GM23248 (cell line): ENCODE measurements around the gene DNAH8. TPM values are rescaled to one million over a fixed set of nuclear protein-coding genes. Genes with fewer than 3 reads are reported as not detected.

ENCODE experiments used
- DNase-seq: peaks from one replicate; pipeline ENCODE4 v3.0.0-alpha.2; 2015
- H2AFZ ChIP-seq: fragments of 200-600 bp; sonication (generic); 2 replicates; pipeline ENCODE4 v1.6.1; 2016; ENCODE audit warnings: antibody characterized with exemption
- H3F3A ChIP-seq: fragments of 200-600 bp; sonication (generic); 2 replicates; pipeline ENCODE4 v1.6.1; 2016; ENCODE audit warnings: mild to moderate bottlenecking, antibody characterized with exemption, mixed run types; ENCODE audit not compliant: insufficient read depth
- H3K27ac ChIP-seq: fragments of 200-600 bp; sonication (generic); 2 replicates; pipeline ENCODE4 v1.5.1; 2016; ENCODE audit warnings: mild to moderate bottlenecking
- H3K27me3 ChIP-seq: fragments of 200-600 bp; sonication (generic); replicated peaks from 2 replicates; pipeline ENCODE4 v1.6.1; 2016; ENCODE audit warnings: mild to moderate bottlenecking; ENCODE audit not compliant: insufficient read depth
- H3K36me3 ChIP-seq: fragments of 200-600 bp; sonication (generic); 2 replicates; pipeline ENCODE4 v1.6.1; 2016; ENCODE audit warnings: low read depth, mild to moderate bottlenecking
- H3K4me1 ChIP-seq: fragments of 200-600 bp; sonication (generic); 2 replicates; pipeline ENCODE4 v1.6.1; 2016; ENCODE audit warnings: mild to moderate bottlenecking; ENCODE audit not compliant: insufficient read depth
- H3K4me2 ChIP-seq: fragments of 200-600 bp; sonication (generic); one replicate; pipeline ENCODE4 v1.6.1; 2016; ENCODE audit warnings: mild to moderate bottlenecking; ENCODE audit not compliant: unreplicated experiment
- H3K4me3 ChIP-seq: fragments of 200-600 bp; sonication (generic); 2 replicates; pipeline ENCODE4 v1.5.1; 2016; ENCODE audit warnings: mild to moderate bottlenecking
- H3K79me2 ChIP-seq: fragments of 200-600 bp; sonication (generic); 2 replicates; pipeline ENCODE4 v1.6.1; 2016; ENCODE audit warnings: mild to moderate bottlenecking; ENCODE audit not compliant: insufficient read depth
- H3K9ac ChIP-seq: fragments of 200-600 bp; sonication (generic); 2 replicates; pipeline ENCODE4 v1.6.1; 2016; ENCODE audit warnings: mild to moderate bottlenecking
- H3K9me2 ChIP-seq: fragments of 200-600 bp; sonication (generic); 2 replicates; pipeline ENCODE4 v1.6.1; 2016; ENCODE audit warnings: mixed run types, mild to moderate bottlenecking, moderate library complexity; ENCODE audit not compliant: insufficient read depth
- H3K9me3 ChIP-seq: fragments of 200-600 bp; sonication (generic); one replicate; pipeline ENCODE4 v1.6.1; 2017; ENCODE audit warnings: low read depth
- H4K20me1 ChIP-seq: fragments of 200-600 bp; sonication (generic); 2 replicates; pipeline ENCODE4 v1.6.0; 2016; ENCODE audit not compliant: insufficient read depth
- EZH2 ChIP-seq: fragments of 200-600 bp; sonication (generic); IDR thresholded peaks from 2 replicates; pipeline ENCODE4 v1.6.1; 2018; ENCODE audit warnings: antibody characterized with exemption, mild to moderate bottlenecking; ENCODE audit not compliant: insufficient read depth, poor library complexity, severe bottlenecking
- EZH2phosphoT487 ChIP-seq: fragments of 200-600 bp; sonication (generic); IDR thresholded peaks from 2 replicates; pipeline ENCODE4 v1.6.1; 2018; ENCODE audit warnings: antibody characterized with exemption, moderate library complexity, mild to moderate bottlenecking, low read depth; ENCODE audit not compliant: insufficient read depth
- WGBS, 2 experiments: methylation state at CpG; one replicate each; pipeline ENCODE4 v1.1.6; 2015 to 2017; ENCODE audit warnings: low lambda C conversion rate in 2 of 2, low coverage in 1 of 2; ENCODE audit errors: missing lambda C conversion rate in 2 of 2; 5-methylcytosine and 5-hydroxymethylcytosine counted together
- in situ Hi-C: fragments of 300-500 bp; cut with MboI; formaldehyde crosslinking; loops from 2 replicates; pipeline ENCODE4 v1.15.0; 2020
- polyA plus RNA-seq: library from polyadenylated mRNA; unstranded; fragments of >200 nt; fragmentation: Nextera tagmentation; extraction: Ambion mirVana; gene quantifications from 2 replicates; pipeline ENCODE4 v1.2.1, GENCODE V29; 2016
- total RNA-seq: library from RNA; depleted of rRNA; stranded (reverse); fragments of >200 nt; shearing (Covaris generic); gene quantifications from 2 replicates; pipeline ENCODE4 v1.2.3, GENCODE V29; 2014

The DNAH8 gene
- total and polyA plus RNA-seq, 2 experiments from 2014 or later, result not detected

DNA sequence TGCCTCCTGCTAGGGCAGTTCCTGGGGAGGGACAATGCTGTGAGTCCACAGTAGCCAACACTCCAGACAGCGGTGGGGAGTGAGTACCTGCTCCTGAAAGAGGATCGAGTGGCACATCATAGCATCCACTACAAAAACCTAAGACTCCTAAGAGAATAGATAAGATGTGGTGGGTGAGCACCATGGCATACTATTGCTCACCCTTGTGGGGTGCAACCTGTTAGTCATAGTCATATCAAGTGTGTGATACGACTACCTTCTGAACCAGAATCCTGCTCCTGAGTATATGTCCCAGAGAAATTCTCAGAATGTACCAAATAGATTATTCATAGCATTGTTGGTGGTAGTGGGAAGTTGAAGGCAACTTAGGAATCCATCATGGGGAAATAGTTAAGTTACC, 270.7 kb downstream of the DNAH8 start:
- no peak for DNase-seq

GRCh38 chr6:38987503-38987902, 272.4 kb downstream of the DNAH8 start:
- H3F3A ChIP-seq, result no peaks in the 10 kb centered on the region
- no peaks in the 10 kb centered on the region for H4K20me1 ChIP-seq
- H3K9me3 ChIP-seq, result no peaks in the 10 kb centered on the region
- H3K9me2 ChIP-seq, result no peaks in the 10 kb centered on the region
- no peak overlapping the region for H3K27ac ChIP-seq
- no peak overlapping the region for H2AFZ ChIP-seq
- H3K9ac ChIP-seq, result no peak overlapping the region
- no peaks in the 10 kb centered on the region for H3K4me1 ChIP-seq
- TF ChIP-seq EZH2phosphoT487 (no peak), EZH2 (no peak)
- H3K36me3 ChIP-seq, result no peaks in the 10 kb centered on the region
- H3K79me2 ChIP-seq, result no peaks in the 10 kb centered on the region
- no peak for DNase-seq
- 0 out of 2 replicates have a peak, but pooled peaks cover 8% of the 10 kb centered on the region for H3K27me3 ChIP-seq
- H3K4me2 ChIP-seq, result no peak overlapping the region
- H3K4me3 ChIP-seq, result no peak overlapping the region
- in situ Hi-C loops, result no loop called here

More for the DNA sequence above, 270.7 kb downstream of the DNAH8 start:
- Histone ChIP-seq H3K27ac (no peak overlapping the region), H3K4me1 (no peaks in the 10 kb centered on the region), H3K9me3 (no peaks in the 10 kb centered on the region), H3K4me2 (no peak overlapping the region), H3F3A (no peaks in the 10 kb centered on the region), H3K4me3 (no peak overlapping the region), H3K79me2 (no peaks in the 10 kb centered on the region), H2AFZ (no peak overlapping the region), H3K9ac (no peak overlapping the region), H3K9me2 (no peaks in the 10 kb centered on the region), H3K36me3 (no peaks in the 10 kb centered on the region), H4K20me1 (no peaks in the 10 kb centered on the region), H3K27me3 (0 out of 2 replicates have a peak, but pooled peaks cover 8% of the 10 kb centered on the region)
- WGBS, 2 experiments, result 42 to 45% methylated on average over 3 of the region's 3 CpGs
- TF ChIP-seq EZH2phosphoT487 (no peak), EZH2 (no peak)
- in situ Hi-C loops, result no loop called here

DNA sequence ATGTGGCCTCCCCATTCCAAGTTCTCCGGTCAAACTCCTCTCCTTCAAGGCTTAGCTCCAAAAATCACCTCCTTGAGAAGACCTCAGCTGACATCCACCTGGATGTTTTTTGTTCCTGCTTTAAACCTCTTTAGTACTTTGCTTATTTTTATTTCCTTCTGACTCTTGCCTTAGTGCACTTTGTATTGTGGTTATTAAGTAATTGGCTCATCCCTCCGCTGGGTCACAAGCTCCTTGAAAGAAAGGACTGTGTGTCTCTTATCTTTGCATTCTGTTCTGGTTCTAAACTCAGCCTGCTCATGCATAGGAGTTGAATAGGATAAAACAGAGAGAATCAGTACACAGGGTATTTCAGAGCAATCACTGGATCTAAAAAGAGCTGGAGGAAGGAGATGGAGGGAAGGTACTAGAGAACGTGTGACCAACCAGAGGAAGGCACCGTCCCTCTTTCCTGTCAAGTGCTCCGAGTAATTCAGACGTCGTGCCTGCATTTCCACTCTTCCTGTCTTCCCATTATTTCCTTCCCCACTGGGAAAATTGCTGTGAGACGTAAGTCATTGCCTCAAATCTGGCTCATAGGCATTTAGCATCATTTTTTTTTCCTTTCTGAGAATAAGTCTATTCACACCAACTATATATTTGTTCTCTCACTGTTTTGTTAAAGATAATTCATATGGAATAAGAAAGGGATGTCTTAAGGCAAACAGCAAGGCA, 273.8 kb downstream of the DNAH8 start:
- Histone ChIP-seq H3K4me3 (no peak overlapping the region), H3F3A (no peaks in the 10 kb centered on the region), H3K36me3 (no peaks in the 10 kb centered on the region), H3K9me2 (no peaks in the 10 kb centered on the region), H3K27me3 (peaks cover 8% of the 10 kb centered on the region; the same call in 1 of the 2 replicates), H3K79me2 (no peaks in the 10 kb centered on the region), H3K9me3 (no peaks in the 10 kb centered on the region), H3K27ac (no peak overlapping the region), H3K9ac (no peak overlapping the region), H3K4me1 (no peaks in the 10 kb centered on the region), H3K4me2 (no peak overlapping the region), H4K20me1 (no peaks in the 10 kb centered on the region), H2AFZ (no peak overlapping the region)
- TF ChIP-seq EZH2, result no peak
- TF ChIP-seq EZH2phosphoT487, result no peak
- no peak for DNase-seq
- in situ Hi-C loops, result no loop called here
- 33 to 46% methylated on average over 8 of the region's 8 CpGs for WGBS, 2 experiments

DNA sequence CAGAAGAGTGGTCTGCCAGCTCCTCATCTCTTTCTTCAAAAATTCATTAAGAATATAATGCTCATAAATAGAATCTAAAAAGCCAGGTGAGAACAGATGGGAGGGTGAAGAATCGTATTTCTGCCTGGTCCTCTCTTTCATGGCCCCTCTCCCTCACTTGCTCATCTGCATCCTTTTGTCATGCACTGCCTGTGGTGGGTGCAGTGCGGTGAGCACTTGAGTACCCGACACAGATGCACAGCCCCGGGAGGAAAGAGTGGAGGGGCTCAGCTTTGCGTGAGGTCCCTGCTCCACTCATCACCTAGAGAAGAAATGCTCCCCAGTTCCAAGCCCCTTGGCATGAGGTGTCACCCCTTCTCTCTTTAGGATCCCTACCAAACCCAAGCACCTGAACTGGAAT, 275.4 kb downstream of the DNAH8 start:
- H3K4me2 ChIP-seq, result no peak overlapping the region
- H4K20me1 ChIP-seq, result no peaks in the 10 kb centered on the region
- H3K4me3 ChIP-seq, result no peak overlapping the region
- no peaks in the 10 kb centered on the region for H3F3A ChIP-seq
- no peak overlapping the region for H3K9ac ChIP-seq
- no peaks in the 10 kb centered on the region for H3K79me2 ChIP-seq
- no peaks in the 10 kb centered on the region for H3K36me3 ChIP-seq
- H3K9me3 ChIP-seq, result no peaks in the 10 kb centered on the region
- WGBS, 2 experiments, result 16 to 32% methylated on average over 4 to 5 of the region's 5 CpGs
- in situ Hi-C loops, result no loop called here
- TF ChIP-seq EZH2phosphoT487 (no peak), EZH2 (no peak)
- no peak for DNase-seq
- no peak overlapping the region for H3K27ac ChIP-seq
- peaks cover 8% of the 10 kb centered on the region; the same call in 1 of the 2 replicates for H3K27me3 ChIP-seq
- H3K4me1 ChIP-seq, result no peaks in the 10 kb centered on the region
- H3K9me2 ChIP-seq, result no peaks in the 10 kb centered on the region
- no peak overlapping the region for H2AFZ ChIP-seq
